SK-N-SH (cell line): ENCODE data around the gene SLCO4A1. TPM values are rescaled to one million over a fixed set of nuclear protein-coding genes. Genes with fewer than 3 reads are reported as not detected.

Source experiments
- CTCF ChIA-PET: fragments of 300-600, 350-600 bp; formaldehyde crosslinking; extraction: SDS; loops from one replicate; lab custom pipeline; 2021; lab: Yijun Ruan, JAX
- POLR2A ChIA-PET: fragments of 350-600 bp; sonication (Branson Sonifier 250); formaldehyde crosslinking; extraction: SDS; loops from one replicate; lab custom pipeline; 2020; ENCODE audit warnings: antibody characterized with exemption, inconsistent platforms; lab: Yijun Ruan, JAX
- DNase-seq: peaks from one replicate; pipeline ENCODE4 v3.0.0; 2012
- H2AFZ ChIP-seq: fragments of 200-600 bp; sonication (generic); 2 replicates; pipeline ENCODE4 v1.8.1; 2016; ENCODE audit warnings: antibody characterized with exemption, mild to moderate bottlenecking, low read depth
- H3F3A ChIP-seq: fragments of 200-600 bp; sonication (generic); replicated peaks from 2 replicates; pipeline ENCODE3; 2016; ENCODE audit warnings: antibody characterized with exemption, mild to moderate bottlenecking; ENCODE audit not compliant: insufficient read depth
- H3K27ac ChIP-seq, 2 experiments: fragments of 200-500 bp in 1 of 2; fragments of 200-600 bp in 1 of 2; sonication (Bioruptor generic) in 1 of 2; sonication (generic), shearing (Covaris generic) in 1 of 2; 2 replicates each; pipeline versions ENCODE4 v1.5.1 to v1.6.1; 2014 to 2016; ENCODE audit warnings: low read depth in 2 of 2, inconsistent platforms in 1 of 2, low read length in 1 of 2, mild to moderate bottlenecking in 1 of 2, mixed read lengths in 1 of 2
- H3K27me3 ChIP-seq: fragments of 200-600 bp; sonication (generic), shearing (Covaris generic); 2 replicates; pipeline ENCODE4 v1.6.1; 2016; ENCODE audit warnings: mixed run types; ENCODE audit not compliant: insufficient read depth
- H3K36me3 ChIP-seq, 2 experiments: fragments of 200-500 bp in 1 of 2; fragments of 200-600 bp in 1 of 2; sonication (Bioruptor generic) in 1 of 2; sonication (generic) in 1 of 2; replicated peaks in 1 of 2; 2 replicates each; pipeline versions ENCODE3 to v1.5.1; 2014 to 2016; ENCODE audit warnings: low read length in 1 of 2, mild to moderate bottlenecking in 1 of 2; ENCODE audit not compliant: insufficient read depth in 2 of 2, control insufficient read depth in 1 of 2
- H3K4me1 ChIP-seq, 2 experiments: fragments of 200-500 bp in 1 of 2; fragments of 200-600 bp in 1 of 2; sonication (Bioruptor generic) in 1 of 2; sonication (generic), shearing (Covaris generic) in 1 of 2; 2 replicates each; pipeline versions ENCODE4 v1.5.1 to v1.6.1; 2014 to 2016; ENCODE audit warnings: low read depth in 1 of 2, low read length in 1 of 2, mixed run types in 1 of 2; ENCODE audit not compliant: insufficient read depth in 2 of 2, control insufficient read depth in 1 of 2
- H3K4me2 ChIP-seq: fragments of 200-600 bp; sonication (generic), shearing (Covaris generic); 2 replicates; pipeline ENCODE4 v1.6.1; 2017; ENCODE audit warnings: mixed run types
- H3K4me3 ChIP-seq, 2 experiments: fragments of 200-500 bp in 1 of 2; fragments of 200-600 bp in 1 of 2; sonication (Bioruptor generic) in 1 of 2; sonication (generic), shearing (Covaris generic) in 1 of 2; 2 replicates each; pipeline versions ENCODE4 v1.5.1 to v1.8.1; 2014 to 2016; ENCODE audit warnings: low read depth in 2 of 2, inconsistent platforms in 1 of 2, low read length in 1 of 2, mild to moderate bottlenecking in 1 of 2, mixed read lengths in 1 of 2, moderate library complexity in 1 of 2
- H3K79me2 ChIP-seq: fragments of 200-600 bp; sonication (generic); 2 replicates; pipeline ENCODE4 v1.8.1; 2017; ENCODE audit warnings: mild to moderate bottlenecking; ENCODE audit not compliant: insufficient read depth
- H3K9ac ChIP-seq: fragments of 200-600 bp; sonication (generic); 2 replicates; pipeline ENCODE4 v1.6.1; 2017; ENCODE audit warnings: mixed run types
- H3K9me2 ChIP-seq: fragments of 200-600 bp; sonication (generic); 2 replicates; pipeline ENCODE4 v1.6.1; 2017; ENCODE audit warnings: mixed run types
- H3K9me3 ChIP-seq: fragments of 200-600 bp; sonication (generic); 2 replicates; pipeline ENCODE4 v1.6.1; 2017; ENCODE audit warnings: mixed run types, mild to moderate bottlenecking, moderate library complexity
- H4K20me1 ChIP-seq: fragments of 200-600 bp; sonication (generic); 2 replicates; pipeline ENCODE4 v1.6.1; 2017; ENCODE audit warnings: mild to moderate bottlenecking, mixed run types; ENCODE audit not compliant: insufficient read depth
- CHD2 ChIP-seq: fragments of 150-350 bp; IDR thresholded peaks from 2 replicates; pipeline ENCODE4 v1.6.1; 2018; ENCODE audit warnings: low read length; ENCODE audit not compliant: partially characterized antibody
- FOSL2 ChIP-seq: IDR thresholded peaks from 2 replicates; pipeline ENCODE4 v1.4.0; 2012; ENCODE audit warnings: low read depth, mild to moderate bottlenecking, moderate library complexity, borderline replicate concordance
- FOXJ3 ChIP-seq: sonication (generic); formaldehyde crosslinking; IDR thresholded peaks from 2 replicates; pipeline ENCODE4 v1.5.1; 2020; ENCODE audit warnings: mild to moderate bottlenecking, missing genetic modification reagents
- FOXM1 ChIP-seq: IDR thresholded peaks from 2 replicates; pipeline ENCODE4 v1.4.0; 2012; ENCODE audit warnings: low read depth, mild to moderate bottlenecking
- GATA2 ChIP-seq: sonication (generic); formaldehyde crosslinking; IDR thresholded peaks from 2 replicates; pipeline ENCODE4 v1.5.0; 2020; ENCODE audit warnings: mild to moderate bottlenecking, missing genetic modification reagents
- MEF2A ChIP-seq: IDR thresholded peaks from 2 replicates; pipeline ENCODE4 v1.4.0; 2012; ENCODE audit warnings: low read depth, borderline replicate concordance
- NRF1 ChIP-seq: IDR thresholded peaks from 2 replicates; pipeline ENCODE4 v1.6.1; 2012; ENCODE audit warnings: low read depth, mild to moderate bottlenecking, low read length
- RXRA ChIP-seq: IDR thresholded peaks from 2 replicates; pipeline ENCODE4 v1.4.0; 2012; ENCODE audit warnings: low read depth, mild to moderate bottlenecking, borderline replicate concordance
- SIN3A ChIP-seq: IDR thresholded peaks from 2 replicates; pipeline ENCODE4 v1.6.1; 2012; ENCODE audit warnings: low read depth, mild to moderate bottlenecking, low read length, moderate library complexity, borderline replicate concordance
- TCF12 ChIP-seq: IDR thresholded peaks from 2 replicates; pipeline ENCODE4 v1.4.0; 2012
- YY1 ChIP-seq: IDR thresholded peaks from 2 replicates; pipeline ENCODE4 v1.4.0; 2012; ENCODE audit warnings: low read depth, mild to moderate bottlenecking
- WGBS: methylation state at CpG from one replicate; pipeline ENCODE4 v1.1.6; 2017; ENCODE audit warnings: low lambda C conversion rate; 5-methylcytosine and 5-hydroxymethylcytosine counted together
- polyA plus RNA-seq, 3 experiments: library from polyadenylated mRNA; depleted of rRNA; stranded (reverse); fragments of >200 nt; gene quantifications; 2 replicates each; pipeline ENCODE4 v1.2.3, GENCODE V29; 2012
- TF ChIP-seq, protein P1 (sequence below): fragments of 150-350 bp; IDR thresholded peaks from 2 replicates; pipeline ENCODE4 v1.6.1; 2017; ENCODE audit warnings: antibody characterized with exemption, low read length, low read depth, borderline replicate concordance
- TF ChIP-seq, protein P2 (sequence below): IDR thresholded peaks from 2 replicates; pipeline ENCODE4 v1.6.1; 2012; ENCODE audit warnings: mild to moderate bottlenecking, low read depth, low read length, moderate library complexity
- TF ChIP-seq, protein P3 (sequence below): fragments of 200-600 bp; sonication (generic); IDR thresholded peaks from 2 replicates; pipeline ENCODE4 v1.6.1; 2017; ENCODE audit warnings: antibody characterized with exemption, mild to moderate bottlenecking, moderate library complexity
- TF ChIP-seq, protein P4 (sequence below): IDR thresholded peaks from 2 replicates; pipeline ENCODE4 v1.4.0; 2012; ENCODE audit warnings: low read depth, borderline replicate concordance

Gene SLCO4A1
- polyA plus RNA-seq, 1 of the 3 experiments (the other 2 are of a cell fraction) = 0.33 TPM

DNA sequence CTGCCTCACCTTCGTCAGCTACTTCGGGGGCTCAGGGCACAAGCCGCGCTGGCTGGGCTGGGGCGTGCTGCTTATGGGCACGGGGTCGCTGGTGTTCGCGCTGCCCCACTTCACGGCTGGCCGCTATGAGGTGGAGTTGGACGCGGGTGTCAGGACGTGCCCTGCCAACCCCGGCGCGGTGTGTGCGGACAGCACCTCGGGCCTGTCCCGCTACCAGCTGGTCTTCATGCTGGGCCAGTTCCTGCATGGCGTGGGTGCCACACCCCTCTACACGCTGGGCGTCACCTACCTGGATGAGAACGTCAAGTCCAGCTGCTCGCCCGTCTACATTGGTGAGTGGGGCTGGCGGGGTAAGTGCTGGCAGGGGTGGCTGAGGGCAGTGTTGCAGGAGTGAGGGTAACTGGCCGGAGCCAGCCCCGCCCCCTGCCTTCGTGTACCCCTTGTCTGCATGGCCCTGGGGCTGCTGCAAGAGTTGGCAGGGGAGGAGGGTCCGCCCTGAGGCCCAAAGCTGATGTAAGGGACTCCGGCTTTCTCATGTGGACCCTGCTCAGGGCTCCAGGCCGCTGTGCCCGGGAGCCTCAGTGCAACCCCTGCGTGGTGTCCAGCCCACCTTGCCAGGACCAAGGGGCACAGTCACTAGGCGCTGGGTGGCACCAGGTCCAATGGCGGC lies 14.8 kb downstream of the SLCO4A1 start:
- POLR2A ChIA-PET = no interaction called here
- 90% methylated on average over 18 of the region's 37 CpGs for WGBS

DNA sequence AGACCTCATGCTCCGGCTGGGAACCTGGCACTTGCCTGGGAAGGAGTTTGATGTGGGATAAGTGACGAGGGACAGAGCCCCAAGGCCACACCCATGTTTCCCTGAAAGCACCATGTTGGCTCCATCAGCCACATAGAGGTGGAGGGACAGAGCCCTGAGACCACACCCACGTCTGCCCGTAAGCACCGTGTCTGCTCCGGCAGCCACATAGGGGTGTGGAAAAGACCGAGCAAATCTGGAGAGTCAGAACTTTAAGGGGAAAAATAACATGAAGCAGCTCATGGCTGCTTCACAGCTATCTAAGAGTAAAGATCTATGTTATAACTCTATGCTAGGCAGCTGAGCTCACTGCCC lies 15.3 kb downstream of the SLCO4A1 start:
- Histone ChIP-seq H3K36me3 (no peaks in the 10 kb centered on the region), H3K79me2 (no peaks in the 10 kb centered on the region), H3K4me1 (peaks cover 0 to 27% of the 10 kb centered on the region in 2 experiments; a peak in 1 of 4 replicates), H3K27ac (no peak overlapping the region; a peak in 1 of 4 replicates), H3K9ac (no peak overlapping the region), H3K4me3 (no peak overlapping the region), H3K27me3 (no peaks in the 10 kb centered on the region), H3F3A (no peaks in the 10 kb centered on the region), H3K9me3 (no peaks in the 10 kb centered on the region), H2AFZ (no peak overlapping the region), H4K20me1 (no peaks in the 10 kb centered on the region), H3K9me2 (no peaks in the 10 kb centered on the region), H3K4me2 (no peak overlapping the region)
- WGBS = 66% methylated on average over 4 of the region's 7 CpGs
- ChIA-PET CTCF (interaction anchor here (7.4 kb wide), 1 partner anchor 134 kb away, joined by 66 read pairs; no protein-coding TSS in a partner anchor), POLR2A (no interaction called here)
- no peak for DNase-seq
- TF ChIP-seq, protein P1, sequence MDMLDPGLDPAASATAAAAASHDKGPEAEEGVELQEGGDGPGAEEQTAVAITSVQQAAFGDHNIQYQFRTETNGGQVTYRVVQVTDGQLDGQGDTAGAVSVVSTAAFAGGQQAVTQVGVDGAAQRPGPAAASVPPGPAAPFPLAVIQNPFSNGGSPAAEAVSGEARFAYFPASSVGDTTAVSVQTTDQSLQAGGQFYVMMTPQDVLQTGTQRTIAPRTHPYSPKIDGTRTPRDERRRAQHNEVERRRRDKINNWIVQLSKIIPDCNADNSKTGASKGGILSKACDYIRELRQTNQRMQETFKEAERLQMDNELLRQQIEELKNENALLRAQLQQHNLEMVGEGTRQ = no peak
- TF ChIP-seq FOSL2 (no peak), SIN3A (no peak), TCF12 (no peak), YY1 (no peak), MEF2A (no peak), CHD2 (no peak), GATA2 (no peak), FOXM1 (no peak)
- TF ChIP-seq, protein P2, sequence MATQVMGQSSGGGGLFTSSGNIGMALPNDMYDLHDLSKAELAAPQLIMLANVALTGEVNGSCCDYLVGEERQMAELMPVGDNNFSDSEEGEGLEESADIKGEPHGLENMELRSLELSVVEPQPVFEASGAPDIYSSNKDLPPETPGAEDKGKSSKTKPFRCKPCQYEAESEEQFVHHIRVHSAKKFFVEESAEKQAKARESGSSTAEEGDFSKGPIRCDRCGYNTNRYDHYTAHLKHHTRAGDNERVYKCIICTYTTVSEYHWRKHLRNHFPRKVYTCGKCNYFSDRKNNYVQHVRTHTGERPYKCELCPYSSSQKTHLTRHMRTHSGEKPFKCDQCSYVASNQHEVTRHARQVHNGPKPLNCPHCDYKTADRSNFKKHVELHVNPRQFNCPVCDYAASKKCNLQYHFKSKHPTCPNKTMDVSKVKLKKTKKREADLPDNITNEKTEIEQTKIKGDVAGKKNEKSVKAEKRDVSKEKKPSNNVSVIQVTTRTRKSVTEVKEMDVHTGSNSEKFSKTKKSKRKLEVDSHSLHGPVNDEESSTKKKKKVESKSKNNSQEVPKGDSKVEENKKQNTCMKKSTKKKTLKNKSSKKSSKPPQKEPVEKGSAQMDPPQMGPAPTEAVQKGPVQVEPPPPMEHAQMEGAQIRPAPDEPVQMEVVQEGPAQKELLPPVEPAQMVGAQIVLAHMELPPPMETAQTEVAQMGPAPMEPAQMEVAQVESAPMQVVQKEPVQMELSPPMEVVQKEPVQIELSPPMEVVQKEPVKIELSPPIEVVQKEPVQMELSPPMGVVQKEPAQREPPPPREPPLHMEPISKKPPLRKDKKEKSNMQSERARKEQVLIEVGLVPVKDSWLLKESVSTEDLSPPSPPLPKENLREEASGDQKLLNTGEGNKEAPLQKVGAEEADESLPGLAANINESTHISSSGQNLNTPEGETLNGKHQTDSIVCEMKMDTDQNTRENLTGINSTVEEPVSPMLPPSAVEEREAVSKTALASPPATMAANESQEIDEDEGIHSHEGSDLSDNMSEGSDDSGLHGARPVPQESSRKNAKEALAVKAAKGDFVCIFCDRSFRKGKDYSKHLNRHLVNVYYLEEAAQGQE = no peak
- TF ChIP-seq, protein P3, sequence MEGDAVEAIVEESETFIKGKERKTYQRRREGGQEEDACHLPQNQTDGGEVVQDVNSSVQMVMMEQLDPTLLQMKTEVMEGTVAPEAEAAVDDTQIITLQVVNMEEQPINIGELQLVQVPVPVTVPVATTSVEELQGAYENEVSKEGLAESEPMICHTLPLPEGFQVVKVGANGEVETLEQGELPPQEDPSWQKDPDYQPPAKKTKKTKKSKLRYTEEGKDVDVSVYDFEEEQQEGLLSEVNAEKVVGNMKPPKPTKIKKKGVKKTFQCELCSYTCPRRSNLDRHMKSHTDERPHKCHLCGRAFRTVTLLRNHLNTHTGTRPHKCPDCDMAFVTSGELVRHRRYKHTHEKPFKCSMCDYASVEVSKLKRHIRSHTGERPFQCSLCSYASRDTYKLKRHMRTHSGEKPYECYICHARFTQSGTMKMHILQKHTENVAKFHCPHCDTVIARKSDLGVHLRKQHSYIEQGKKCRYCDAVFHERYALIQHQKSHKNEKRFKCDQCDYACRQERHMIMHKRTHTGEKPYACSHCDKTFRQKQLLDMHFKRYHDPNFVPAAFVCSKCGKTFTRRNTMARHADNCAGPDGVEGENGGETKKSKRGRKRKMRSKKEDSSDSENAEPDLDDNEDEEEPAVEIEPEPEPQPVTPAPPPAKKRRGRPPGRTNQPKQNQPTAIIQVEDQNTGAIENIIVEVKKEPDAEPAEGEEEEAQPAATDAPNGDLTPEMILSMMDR = no peak
- TF ChIP-seq, protein P4, sequence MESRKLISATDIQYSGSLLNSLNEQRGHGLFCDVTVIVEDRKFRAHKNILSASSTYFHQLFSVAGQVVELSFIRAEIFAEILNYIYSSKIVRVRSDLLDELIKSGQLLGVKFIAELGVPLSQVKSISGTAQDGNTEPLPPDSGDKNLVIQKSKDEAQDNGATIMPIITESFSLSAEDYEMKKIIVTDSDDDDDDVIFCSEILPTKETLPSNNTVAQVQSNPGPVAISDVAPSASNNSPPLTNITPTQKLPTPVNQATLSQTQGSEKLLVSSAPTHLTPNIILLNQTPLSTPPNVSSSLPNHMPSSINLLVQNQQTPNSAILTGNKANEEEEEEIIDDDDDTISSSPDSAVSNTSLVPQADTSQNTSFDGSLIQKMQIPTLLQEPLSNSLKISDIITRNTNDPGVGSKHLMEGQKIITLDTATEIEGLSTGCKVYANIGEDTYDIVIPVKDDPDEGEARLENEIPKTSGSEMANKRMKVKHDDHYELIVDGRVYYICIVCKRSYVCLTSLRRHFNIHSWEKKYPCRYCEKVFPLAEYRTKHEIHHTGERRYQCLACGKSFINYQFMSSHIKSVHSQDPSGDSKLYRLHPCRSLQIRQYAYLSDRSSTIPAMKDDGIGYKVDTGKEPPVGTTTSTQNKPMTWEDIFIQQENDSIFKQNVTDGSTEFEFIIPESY = no peak

More for the DNA sequence above, 14.8 kb downstream of the SLCO4A1 start:
- Histone ChIP-seq H2AFZ (no peak overlapping the region), H3K36me3 (no peaks in the 10 kb centered on the region), H3K4me2 (no peak overlapping the region), H3K79me2 (no peaks in the 10 kb centered on the region), H3F3A (no peaks in the 10 kb centered on the region), H3K27ac (no peak overlapping the region; a peak in 1 of 4 replicates), H3K9ac (no peak overlapping the region), H3K4me3 (no peak overlapping the region), H3K4me1 (peaks cover 0 to 32% of the 10 kb centered on the region in 2 experiments; a peak in 1 of 4 replicates), H3K27me3 (no peaks in the 10 kb centered on the region), H4K20me1 (no peaks in the 10 kb centered on the region), H3K9me2 (no peaks in the 10 kb centered on the region), H3K9me3 (no peaks in the 10 kb centered on the region)
- CTCF ChIA-PET = interaction anchor here (2.3 to 7.4 kb wide), 2 partner anchors 135 to 157 kb away, joined by 7 to 66 read pairs; no protein-coding TSS in a partner anchor
- DNase-seq = no peak
- TF ChIP-seq RXRA (no peak), FOXJ3 (CRISPR knock-in tag) (no peak), NRF1 (no peak)
- TF ChIP-seq, protein P4 = no peak
